OCI-LY3 (cell line): Measurements from ENCODE around the gene PTPRN2.

Experiments
- CTCF ChIP-seq: fragments of 200-600, 300-600 bp; sonication (generic); IDR thresholded peaks from 2 replicates; pipeline ENCODE4 v1.5.1; 2014; ENCODE audit warnings: antibody characterized with exemption, low read length, low read depth
- EZH2phosphoT487 ChIP-seq: fragments of 200-600 bp; shearing (Covaris generic); IDR thresholded peaks from 2 replicates; pipeline ENCODE4 v1.6.1; 2018; ENCODE audit warnings: antibody characterized with exemption, mixed run types, low read depth

GRCh38 chr7:157803906-157804305, 783.7 kb downstream of the PTPRN2 start:
- no peak for TF ChIP-seq CTCF
- TF ChIP-seq EZH2phosphoT487, result no peak
